Epidermal melanocyte (primary cell): ENCODE results near the gene PLA2G4A.

Source experiments
- DNase-seq: peaks from one replicate; pipeline ENCODE4 v3.0.0; 2011; ENCODE audit warnings: low spot score; ENCODE audit not compliant: insufficient read length

PLA2G4A gene

DNA sequence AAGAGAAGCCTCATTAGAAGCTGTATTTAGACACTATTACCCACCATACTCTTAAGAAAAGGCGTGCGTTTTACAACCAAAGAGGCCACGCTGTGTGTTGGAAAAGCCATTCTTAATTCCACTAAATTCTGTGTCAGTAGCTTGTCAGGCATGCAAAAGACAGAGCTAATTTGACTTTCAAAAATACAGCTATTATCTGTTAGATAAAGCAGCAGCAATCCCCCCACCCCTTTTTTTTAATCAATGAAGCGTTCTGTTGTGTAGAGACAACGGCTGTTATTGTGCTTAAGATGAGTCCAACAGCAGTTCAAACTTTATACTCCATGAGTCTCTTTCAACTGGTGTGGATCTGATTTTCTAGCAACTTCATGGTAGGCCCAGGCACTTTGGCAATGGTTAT is 43.5 kb downstream of the PLA2G4A start:
- DNase-seq, result peak; percentile 32

DNA sequence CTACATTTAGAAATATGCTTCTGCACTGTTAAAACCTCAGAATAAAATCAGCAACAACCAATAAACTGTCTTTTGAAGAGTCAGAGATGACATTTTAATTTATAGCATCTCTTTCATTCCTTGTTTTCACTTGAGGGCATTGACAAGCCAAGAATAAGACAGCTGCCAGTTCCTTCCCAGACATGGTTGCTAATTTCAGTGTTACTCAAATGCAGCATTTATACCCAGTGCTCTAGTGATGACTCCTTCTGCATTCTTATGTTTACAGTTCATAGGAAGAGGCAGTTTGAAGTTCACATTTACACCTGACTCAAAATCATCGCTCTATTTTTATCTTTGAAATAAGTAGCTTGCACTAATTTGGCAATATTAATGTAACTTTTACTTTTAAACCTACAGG is 44.9 kb downstream of the PLA2G4A start:
- no peak for DNase-seq

DNA sequence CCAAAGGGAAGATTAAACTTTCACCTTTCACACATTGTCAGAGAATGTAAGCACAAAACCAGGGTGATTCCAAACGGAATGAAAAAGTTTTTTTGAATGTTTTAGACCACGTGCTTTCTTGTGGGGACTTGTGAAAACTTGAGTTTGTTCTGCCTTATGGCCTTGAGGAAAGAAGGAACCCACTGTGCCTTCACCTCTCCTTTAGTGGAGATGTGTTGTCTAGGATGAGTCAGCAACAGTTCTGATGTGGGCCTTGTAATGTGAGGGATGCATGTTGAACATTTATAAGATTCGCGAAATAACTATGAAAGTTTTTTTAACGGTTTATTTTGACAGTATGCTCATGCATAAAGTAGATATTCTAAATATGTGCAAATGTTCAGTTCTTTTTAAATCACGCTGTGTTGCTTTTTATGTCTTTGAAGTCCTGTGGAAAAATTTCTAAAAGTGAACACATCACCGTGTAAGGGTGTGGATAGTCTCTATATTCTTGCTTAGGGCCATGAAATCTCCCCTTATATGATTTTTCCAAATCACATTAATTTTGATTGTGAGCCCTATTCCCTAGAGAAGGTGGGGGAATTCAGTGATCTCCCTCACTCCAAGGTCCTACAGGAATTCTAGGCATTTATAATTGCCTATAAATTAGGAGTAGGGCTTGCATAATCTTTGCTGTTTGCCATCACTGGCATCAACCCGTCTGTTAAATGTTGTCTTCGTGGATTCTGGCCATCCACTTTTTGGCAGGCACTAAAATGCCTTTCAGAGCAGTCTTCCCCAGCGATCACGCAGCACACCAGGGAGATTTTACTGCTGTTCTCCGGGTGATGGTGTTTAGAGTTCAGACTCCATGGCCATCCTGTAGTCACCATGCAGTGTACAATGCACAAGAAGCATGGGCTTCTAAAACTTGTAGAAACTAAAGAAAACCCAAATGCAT is 47.4 kb downstream of the PLA2G4A start:
- DNase-seq, result no peak

DNA sequence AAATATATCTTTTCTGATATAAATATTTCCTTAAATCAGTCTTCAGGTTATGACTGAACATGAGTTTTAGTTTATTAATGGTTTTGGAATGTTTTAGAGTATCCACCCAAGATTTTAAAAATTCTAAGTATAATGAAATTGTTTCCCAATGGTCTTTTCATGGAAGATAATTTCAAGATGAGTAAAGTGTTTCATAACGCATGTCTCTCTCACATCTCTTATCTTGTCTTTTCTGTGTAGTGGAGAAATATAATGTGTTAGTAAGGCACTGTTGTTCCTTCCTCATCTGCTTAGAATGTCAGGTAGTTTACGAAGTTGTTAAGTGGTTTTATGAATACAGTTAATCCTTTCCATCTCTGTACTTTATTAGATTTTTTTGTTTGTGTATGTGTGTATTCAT is 49.6 kb downstream of the PLA2G4A start:
- no peak for DNase-seq

DNA sequence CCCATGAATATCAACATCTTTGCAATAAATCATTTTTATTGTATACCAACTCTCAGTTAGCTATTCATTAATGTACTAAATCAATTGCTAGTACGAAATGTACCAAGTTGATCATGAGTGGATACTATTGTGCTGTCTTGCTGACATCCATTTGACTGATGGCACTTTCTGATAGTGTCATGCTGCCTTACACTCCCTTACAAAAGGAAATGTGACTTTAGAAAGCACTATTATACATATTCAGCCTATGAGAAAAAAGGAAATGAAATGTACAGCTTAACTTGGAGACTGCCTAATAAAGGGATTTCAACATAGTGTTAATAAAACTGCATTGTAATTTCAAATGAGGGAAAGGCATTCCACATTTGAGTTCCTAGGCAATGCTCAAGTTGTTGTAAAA is 52.2 kb downstream of the PLA2G4A start:
- DNase-seq, result no peak

DNA sequence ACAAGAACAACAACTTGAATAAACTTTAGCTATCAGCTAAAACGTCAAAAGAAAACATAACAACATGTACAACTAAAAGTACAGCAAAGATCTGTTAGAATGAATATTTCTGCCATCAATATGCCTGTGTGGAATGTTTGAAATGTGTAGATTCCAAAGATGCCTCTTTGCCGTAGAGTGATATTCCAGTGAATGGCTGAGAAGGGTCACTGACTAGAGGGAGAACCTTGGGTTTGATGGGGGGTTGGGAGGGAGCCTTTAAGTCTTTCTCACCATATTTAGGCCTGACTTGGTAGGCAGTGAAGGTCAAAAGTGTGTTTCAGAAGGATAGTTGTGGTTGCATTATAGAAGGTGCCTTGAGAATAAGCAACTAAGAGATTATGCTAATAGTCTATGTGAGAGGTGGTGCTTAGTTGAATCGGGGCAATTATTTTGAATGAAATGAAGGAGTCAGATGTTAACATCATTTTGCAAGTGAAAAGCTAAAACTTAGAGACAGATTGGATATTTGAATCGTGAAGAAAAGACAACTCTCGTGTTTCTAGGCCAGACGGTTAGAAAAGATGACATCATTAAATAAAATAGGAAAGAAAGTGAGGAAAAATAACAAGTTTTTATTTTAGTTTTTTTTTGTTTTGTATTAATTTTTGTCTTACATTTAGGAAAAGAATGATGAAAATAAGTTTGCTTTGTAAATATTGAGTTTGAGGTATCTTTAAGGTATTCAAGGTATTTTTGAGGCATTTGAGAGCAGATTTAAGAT is 53.8 kb downstream of the PLA2G4A start:
- DNase-seq, result no peak

DNA sequence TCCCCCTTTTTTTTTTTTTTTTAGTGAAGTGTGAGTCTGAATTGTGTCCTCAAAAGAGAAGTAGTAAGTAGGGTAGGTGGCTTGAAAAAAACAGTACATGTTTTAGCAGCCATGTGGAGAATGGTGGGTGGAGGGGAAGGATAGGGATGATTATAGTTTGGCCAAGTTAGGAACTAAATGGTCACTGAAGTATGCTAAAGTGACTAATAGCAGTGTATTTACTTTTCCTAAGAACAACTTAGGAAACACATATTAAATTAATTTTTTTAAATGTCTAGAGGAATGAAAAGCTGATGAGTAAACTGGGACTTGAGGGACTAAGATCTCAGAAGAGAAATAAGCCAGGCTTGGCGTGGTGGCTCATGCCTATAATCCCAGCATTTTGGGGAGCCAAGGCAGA is 55.5 kb downstream of the PLA2G4A start:
- no peak for DNase-seq

DNA sequence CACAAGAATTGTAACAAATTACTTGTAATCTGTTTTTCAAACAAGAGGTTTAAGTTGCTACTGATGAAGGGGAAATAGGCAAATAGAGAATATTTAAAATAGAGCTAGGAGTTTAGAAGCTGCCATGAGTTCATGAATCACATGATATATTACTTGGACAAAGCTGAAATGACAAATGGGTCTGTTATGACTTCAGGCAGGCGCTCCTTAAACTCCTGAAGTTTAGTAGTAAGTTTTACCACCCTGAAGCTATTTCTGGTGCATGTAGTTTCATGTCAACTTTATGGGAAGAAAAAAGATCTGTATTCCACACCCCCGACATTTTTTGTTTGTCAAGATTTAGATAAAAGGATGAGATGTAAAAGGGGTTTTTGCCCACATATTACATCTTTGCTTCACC is 58.5 kb downstream of the PLA2G4A start:
- DNase-seq, result no peak

DNA sequence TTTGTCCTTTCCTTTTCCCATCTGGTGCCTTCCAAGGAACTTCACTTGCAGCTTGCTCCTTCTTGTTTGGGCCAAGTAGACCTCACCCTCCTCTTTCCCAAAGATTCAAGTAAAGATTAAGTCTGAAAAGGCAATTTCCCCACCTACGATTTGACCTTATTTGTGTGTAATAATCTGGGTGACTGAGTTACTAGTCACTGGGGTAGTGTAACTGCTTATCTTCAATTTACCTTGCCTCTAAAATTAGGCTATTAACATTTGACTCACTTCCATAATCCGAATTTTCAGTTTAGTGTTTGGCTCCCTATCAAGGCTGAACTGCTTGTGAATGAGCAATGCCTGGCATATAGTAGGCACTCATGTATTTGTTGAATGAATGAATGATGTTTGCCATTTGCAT is 59.6 kb downstream of the PLA2G4A start:
- no peak for DNase-seq

DNA sequence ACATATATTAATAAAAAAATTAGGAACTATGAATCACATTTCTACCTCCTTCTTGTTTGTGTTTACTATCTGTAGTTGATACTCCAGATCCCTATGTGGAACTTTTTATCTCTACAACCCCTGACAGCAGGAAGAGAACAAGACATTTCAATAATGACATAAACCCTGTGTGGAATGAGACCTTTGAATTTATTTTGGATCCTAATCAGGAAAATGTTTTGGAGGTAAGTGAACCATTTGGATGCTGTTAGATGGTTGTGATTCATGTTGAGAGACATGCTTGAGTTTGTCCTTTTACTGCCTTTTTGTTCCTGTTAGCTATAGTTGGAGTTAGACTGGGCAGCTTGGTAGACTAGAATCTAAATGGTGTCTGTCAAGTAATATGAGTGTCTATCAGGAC is 64.2 kb downstream of the PLA2G4A start:
- DNase-seq, result no peak

DNA sequence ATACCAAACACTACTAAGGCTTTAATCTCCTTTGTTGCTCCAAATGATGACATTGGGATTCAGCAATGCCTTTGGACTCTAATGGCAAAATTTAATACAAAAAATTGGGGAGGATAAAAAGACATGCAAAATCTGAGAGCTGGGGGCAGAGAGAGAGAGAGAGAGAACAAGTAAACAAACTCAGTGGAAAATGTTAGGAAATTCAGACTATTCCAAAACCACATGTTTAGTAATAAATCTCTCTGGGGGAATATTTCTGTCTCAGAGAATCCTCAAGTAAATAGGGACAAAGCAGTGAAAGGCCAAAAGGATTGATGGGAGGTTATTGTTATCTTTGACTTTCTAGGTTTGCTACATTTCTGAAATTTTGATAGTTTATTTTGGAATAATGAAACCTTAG is 65.7 kb downstream of the PLA2G4A start:
- DNase-seq, result no peak

DNA sequence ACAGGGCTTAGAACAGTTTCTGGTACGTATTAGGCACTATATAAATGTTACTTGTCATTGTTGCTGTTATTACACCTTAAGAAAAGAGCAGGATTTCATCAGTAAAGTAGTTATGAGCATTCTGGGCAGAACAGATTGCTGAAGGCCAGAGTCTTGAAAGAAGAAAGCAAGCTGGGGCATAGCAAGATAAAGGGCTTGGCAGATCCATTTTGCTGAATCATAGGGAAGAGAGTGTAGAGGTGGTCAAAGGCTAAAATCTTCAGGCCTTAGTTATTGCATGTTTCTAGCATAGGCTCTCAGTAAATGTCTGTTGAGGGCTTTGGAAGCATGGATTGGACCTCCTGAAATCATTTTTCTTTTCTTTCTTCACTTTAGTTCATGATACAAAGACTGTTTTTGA is 67.5 kb downstream of the PLA2G4A start:
- DNase-seq, result no peak

DNA sequence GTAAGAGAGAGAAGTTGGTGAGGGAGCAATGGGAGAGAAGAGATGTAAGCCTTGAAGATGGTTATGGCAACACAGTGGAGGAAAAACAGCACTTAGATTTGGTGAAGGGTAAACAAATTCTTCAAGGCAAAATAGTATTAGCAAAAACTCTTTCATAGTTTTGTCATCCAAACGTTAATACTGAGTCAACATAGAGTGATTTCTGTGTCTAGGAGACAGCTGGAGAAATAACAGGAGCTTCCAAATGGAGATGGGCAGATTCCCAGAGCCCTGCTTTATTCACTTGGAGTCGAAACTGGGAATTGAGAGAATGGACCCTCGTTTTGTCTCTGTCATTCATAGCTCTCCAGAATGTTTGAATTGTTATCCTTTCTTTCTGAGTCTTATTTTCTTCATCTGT is 68.3 kb downstream of the PLA2G4A start:
- no peak for DNase-seq

DNA sequence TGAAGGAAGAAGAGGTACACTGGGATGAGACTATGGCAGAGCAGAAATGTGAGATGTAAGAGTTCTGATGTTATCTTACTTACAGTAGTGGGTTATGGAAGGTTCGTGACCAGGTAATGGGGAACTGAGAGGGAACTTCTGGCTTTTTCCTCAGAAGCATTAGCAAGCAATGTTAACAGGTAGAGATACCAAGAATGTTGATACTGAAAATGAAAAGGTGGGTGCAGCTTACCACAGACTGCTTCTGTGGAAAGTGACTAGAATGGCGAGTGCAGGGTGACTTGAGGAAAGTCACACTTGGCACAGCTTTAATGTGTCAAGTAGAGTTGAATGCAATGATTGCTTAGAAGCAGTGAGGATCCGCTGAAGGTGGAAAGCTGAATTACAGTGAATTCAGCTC is 70.8 kb downstream of the PLA2G4A start:
- DNase-seq, result no peak

DNA sequence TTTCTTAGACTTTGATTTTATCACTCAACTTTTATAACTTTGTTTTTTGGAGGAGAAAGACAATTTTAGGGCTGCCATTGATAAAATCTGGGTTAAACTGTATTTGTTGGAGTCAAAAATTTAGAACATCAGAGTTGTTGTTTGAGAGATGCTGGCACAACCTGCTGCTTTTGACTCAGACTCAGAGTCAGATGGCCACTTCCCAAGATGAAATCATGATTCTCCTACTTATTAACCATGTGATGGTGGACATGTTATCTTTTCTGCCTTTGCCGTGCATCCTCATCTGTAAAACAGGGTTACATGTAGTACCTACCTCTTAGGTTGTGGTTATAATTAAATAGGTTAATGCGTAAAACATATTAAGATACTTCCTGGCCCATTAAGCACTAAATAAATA is 71.2 kb downstream of the PLA2G4A start:
- no peak for DNase-seq

DNA sequence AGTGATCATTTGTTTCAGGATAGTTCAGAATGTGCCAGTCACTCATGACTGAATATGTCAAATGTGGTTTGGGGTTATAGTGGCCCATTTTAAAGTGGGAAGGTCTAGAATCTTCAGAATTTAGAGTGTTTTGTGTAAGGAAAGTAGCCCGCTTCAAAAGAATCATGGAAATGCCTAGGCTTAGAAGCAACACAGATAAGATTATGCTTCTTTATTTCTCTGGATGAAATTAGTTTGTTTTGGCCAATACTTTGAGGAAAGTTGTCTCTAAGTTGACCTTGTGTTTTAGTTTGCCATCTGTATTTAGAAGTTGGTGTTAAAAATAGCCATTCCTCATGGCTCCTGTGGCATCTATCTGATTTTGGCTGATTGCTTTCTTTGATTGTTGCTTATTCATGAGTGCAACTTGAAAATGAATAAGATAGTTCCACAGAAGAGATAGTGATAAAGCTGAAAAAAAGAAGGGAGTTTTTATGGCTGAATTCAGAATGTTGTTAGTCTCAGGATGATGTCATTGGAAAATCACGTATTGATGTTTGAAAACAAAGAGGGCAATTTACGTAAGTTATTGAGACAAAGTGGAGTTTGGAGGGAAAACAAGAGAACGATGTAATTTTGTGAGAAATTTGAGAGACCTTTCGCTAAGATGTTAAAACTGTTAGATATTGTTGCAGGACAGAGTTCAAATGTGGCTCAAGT is 71.9 kb downstream of the PLA2G4A start:
- DNase-seq, result no peak

DNA sequence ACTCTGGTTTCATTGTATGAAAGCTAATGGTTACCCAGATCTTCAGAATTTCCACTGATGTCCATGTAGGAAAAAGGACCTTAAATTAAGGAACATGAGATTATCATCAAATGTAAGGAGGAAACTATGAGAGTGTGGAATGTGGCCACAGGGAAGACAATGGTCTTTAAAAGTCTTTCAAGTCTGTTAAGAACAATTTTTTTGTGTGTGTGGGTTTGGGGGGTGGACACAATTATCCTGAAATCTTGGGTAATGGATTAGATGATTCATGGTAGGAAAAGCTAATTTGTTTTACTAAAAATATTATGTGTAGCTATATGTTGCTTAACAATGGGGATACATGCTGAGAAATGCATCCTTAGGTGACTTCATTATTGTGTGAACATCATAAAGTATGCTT is 72.9 kb downstream of the PLA2G4A start:
- DNase-seq, result no peak

DNA sequence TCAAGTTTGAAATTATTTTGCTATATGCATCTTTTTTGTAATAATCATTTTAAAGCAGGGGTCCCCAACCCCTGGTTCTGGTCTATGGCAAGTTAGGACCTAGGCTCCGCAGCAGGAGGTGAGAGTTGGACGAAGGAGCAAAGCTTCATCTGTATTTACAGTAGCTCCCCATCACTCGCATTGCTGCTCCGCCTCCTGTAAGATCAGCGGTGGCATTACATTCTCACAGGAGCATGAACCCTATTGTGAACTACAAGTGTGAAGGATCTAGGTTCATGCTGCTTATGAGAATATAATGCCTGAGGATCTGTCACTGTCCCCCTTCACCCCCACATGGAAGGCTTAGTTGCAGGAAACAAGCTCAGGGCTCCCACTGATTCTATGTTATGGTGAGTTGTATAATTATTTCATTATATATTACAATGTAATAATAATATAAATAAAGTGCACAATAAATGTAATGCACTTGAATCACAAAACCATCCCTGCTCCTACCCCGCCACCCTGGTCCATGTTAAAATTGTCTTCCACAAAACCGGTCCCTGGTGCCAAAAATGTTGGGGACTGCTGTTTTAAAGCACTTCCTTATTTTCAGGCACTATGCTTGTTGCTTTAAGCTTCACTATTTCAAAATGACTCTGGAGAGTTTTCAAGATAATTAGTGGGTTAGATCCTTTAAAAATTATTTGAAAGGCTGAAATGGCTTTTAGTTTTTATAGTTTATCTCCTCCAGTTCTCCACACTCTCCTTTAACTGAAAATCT is 74.8 kb downstream of the PLA2G4A start:
- no peak for DNase-seq

DNA sequence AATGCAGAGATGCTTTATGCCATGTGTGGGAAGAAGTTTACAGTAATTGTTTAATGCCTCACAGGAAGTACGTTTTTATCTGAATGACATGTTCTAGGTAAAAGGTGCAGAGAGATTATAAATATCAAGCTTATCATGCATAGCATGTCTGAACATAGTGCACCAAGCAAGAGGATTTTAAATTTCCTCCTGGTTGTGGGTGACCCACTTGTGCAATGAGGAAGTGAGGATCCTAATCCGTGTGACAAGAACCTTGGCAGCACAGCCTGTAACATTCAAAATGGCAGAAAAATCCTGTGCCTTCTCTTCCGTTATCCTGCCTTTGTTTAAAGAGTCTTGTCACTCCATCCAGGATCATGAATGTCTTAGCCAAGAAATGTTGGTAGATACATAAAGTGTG is 75.6 kb downstream of the PLA2G4A start:
- DNase-seq, result no peak

DNA sequence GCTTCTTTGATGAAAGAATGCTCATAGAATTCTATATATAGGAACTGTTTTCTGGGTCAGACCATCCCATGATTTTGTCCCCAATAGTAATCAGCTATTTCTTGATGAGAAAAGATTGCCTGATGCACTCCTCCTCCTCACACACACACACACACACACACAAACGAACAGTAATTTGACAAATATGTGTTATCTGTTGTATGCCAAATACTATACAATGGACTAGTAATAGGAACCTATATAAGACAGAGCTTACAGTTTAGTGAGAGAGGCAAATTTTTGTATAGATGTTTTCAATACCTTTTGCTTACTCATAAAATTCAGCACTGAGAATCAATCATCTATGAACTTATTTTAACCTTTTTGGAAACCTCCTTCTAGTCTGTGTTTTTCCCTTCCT is 76.8 kb downstream of the PLA2G4A start:
- no peak for DNase-seq

DNA sequence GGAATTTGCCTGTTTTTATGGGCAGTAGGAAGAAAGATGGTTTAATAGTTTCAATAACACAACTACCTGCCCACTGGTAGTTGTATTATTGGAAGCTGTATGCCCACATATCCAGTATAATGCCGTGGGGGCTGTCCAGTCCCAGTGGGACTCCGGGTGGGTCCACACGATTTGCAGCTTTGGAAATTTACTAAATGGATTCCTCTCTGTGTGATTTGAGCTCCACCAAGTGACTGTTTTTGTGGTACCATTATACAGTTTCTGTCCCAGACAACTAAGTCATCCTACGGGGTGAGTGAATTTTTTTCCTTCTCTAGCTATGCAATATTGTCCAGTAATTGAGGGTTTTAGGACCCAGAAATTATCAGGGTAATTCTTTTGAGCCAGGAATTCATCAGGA is 86.8 kb downstream of the PLA2G4A start:
- no peak for DNase-seq
